Measurements from ENCODE around the gene S100A5. TPM values are rescaled to one million over a fixed set of nuclear protein-coding genes. Genes with fewer than 3 reads are reported as not detected.
"Not testable (repeated sequence)": the region's sequence is repeated elsewhere in the genome, so short reads cannot be mapped to it uniquely, and the experiment has no call there.

Gene S100A5
- total RNA-seq, 3 donors from 2014 or later: not detected

DNA sequence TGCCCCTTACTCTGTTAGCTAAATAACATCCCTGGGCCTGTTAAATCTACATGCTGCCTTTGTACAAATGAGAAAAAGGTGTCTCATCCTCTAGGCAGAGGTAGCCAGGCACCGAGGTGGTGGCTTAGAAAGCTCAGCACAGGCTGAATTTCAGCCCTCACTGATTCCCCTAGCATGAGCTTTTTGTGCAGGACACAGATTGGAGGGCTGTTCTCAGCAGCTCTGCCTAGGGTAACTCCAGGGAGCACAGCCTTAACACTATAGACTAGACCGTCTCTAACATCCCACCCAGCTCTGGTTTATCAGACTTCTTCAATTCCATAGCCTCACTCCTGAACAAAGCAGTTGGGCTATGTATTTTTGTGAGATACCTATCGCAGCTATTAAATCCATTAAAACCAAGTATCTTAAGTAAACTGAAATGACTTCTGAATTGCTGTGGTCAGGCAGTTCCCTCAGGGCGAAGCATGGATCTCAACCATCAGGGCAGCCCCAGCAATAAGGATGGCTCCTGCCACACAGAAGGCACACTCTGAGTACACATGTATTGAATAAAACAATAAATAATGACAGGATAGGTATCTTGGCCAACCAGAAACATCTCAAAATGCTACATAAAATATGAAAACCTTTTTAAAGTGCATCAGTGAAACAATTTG is 19.8 kb downstream of the S100A5 start:
- ATAC-seq (no peak), DNase-seq (no peak)
- TF ChIP-seq, protein P1, sequence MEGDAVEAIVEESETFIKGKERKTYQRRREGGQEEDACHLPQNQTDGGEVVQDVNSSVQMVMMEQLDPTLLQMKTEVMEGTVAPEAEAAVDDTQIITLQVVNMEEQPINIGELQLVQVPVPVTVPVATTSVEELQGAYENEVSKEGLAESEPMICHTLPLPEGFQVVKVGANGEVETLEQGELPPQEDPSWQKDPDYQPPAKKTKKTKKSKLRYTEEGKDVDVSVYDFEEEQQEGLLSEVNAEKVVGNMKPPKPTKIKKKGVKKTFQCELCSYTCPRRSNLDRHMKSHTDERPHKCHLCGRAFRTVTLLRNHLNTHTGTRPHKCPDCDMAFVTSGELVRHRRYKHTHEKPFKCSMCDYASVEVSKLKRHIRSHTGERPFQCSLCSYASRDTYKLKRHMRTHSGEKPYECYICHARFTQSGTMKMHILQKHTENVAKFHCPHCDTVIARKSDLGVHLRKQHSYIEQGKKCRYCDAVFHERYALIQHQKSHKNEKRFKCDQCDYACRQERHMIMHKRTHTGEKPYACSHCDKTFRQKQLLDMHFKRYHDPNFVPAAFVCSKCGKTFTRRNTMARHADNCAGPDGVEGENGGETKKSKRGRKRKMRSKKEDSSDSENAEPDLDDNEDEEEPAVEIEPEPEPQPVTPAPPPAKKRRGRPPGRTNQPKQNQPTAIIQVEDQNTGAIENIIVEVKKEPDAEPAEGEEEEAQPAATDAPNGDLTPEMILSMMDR (IDR thresholded peaks at IDR 0.05): no peak
- peaks cover 14% of the 10 kb centered on the region for H3K4me1 ChIP-seq (ENCODE audit: low read depth)
- no peaks in the 10 kb centered on the region for H3K36me3 ChIP-seq (ENCODE audit: low read depth)
- no peaks in the 10 kb centered on the region for H3K9me3 ChIP-seq
- no peak overlapping the region for H3K4me3 ChIP-seq
- intact Hi-C loops (cut with DNase I, micrococcal nuclease): no loop called here

DNA sequence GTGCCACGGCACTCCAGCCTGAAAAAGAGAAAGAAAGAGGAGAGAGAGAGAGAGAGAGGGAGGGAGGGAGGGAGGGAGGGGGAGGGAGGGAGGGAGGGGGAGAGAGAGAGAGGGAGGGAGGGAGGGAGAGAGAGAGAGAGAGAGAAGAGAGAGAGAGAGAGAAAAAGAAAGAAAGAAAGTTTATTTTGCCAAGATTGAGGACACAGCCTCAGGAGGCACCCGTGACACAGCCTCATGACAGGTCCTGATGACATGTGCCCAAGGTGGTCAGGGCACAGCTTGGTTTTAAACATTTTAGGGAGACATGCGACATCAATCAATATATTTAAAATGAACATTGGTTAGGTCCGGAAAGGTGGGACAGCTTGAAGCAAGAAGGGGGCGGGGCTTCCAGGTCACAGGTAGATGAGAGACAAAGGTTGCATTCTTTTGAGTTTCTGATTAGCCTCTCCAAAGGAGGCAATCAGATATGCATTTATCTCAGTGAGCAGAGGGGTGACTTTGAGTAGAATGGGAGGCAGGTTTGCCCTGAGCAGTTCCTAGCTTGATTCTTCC is 20.5 kb downstream of the S100A5 start:
- intact Hi-C loops (cut with DNase I, micrococcal nuclease); H3K9me3 ChIP-seq; H3K36me3 ChIP-seq (ENCODE audit: low read depth); H3K4me3 ChIP-seq: not testable (repeated sequence)
- H3K4me1 ChIP-seq (ENCODE audit: low read depth): peaks cover 20% of the 10 kb centered on the region
- peak; percentile 67 to 83 (median 76) for DNase-seq
- ATAC-seq: peak; percentile 32

DNA sequence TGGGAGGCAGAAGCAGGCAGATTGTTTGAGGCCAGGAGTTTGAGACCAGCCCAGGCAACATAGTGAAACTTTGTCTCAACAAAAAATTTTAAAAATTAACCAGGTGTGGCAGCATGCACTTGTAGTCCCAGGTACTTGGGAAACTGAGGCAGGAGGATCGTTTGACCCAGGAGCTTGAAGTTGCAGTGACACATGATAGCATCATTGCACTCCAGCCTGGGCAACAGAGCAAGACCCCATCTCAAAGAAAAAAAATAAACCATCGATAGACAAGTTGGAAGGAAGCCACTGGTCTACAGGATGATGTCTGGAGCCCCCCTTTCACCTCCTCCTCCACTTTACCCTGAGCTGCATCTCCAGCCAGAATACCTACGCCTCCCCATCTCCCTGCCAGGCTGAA is 21.5 kb downstream of the S100A5 start:
- Histone ChIP-seq H3K4me1 (ENCODE audit: low read depth) (peaks cover 25% of the 10 kb centered on the region), H3K9me3 (no peaks in the 10 kb centered on the region), H3K4me3 (no peak overlapping the region), H3K36me3 (ENCODE audit: low read depth) (no peaks in the 10 kb centered on the region)
- TF ChIP-seq, protein P1 (IDR thresholded peaks at IDR 0.05): no peak
- DNase-seq: no peak
- ATAC-seq: no peak
- intact Hi-C loops (cut with DNase I, micrococcal nuclease): loop anchor here in 1 of 2 donors (10.0 kb wide), 1 partner anchor 226 kb away; no protein-coding TSS in a partner anchor

DNA sequence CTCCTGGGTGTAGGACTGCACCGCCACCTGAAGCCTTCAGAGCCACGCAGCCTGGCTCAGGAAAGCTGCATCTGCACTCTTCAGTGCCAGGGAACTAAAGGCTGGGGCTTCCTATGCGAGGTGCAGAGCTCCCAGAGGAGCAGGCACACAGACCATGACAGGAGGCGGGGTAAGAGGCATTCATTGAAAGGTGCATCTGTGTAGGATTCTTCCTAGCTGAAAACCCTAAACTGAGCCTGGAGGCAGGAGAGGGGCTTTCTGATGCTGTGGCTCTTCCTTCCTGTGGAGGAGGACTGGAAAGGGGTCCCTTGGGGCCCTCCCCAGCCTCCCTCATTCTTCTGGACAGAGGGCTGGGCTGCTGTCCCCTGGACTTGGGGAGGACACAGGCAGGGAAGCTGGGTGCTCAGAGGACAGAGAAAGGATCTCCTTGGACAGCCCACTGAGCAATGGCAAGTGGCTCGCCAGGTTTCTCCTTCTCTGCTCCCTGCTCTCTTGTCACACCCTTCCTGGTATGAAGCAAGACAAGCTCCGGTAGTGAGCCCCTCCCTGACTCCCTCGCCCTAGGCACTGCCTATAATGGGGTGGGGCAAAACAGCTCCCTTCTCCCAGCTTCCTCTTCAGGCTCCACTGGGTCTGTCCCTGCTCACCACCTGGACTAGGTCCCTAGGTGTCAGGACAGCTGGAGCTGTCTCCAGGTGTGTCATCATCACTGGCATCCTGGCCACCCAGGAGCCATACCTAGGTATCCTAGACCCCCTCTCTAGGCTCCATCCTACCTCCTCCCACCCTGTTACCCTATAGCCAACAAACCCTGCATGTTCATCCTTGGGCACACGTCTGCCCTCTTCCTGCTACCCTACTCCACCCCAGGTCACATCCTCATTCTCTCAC is 25.0 kb downstream of the S100A5 start:
- ATAC-seq (peak; percentile 97), DNase-seq (peak; percentile 86 to 90 (median 89))
- Histone ChIP-seq H3K36me3 (ENCODE audit: low read depth) (no peaks in the 10 kb centered on the region), H3K4me1 (ENCODE audit: low read depth) (peaks cover 27% of the 10 kb centered on the region), H3K9me3 (no peaks in the 10 kb centered on the region), H3K4me3 (no peak overlapping the region)
- intact Hi-C loops (cut with DNase I, micrococcal nuclease): loop anchor here in 1 of 2 donors (10.0 kb wide), 1 partner anchor 229 kb away; no protein-coding TSS in a partner anchor
- TF ChIP-seq, protein P1 (IDR thresholded peaks at IDR 0.05): no peak

DNA sequence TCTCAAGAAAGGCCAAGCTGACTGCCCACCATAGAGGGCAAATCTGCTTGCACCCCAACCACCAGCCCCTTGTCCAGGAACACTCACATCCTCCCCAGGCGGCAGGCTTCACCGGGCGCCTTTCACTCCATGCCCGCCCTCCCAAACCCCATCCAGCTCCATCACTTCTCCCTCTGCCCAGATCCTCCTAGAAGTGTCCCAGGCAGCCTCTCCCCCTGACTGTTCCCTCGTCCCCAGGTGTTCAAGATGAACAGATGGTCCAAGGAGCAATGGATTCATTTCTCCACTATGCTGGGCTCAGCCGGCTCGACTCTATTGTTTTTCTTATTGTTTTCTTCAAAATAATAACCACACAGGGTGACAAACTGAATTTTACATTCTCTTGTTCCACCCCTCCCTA is 27.1 kb downstream of the S100A5 start:
- DNase-seq (no peak), ATAC-seq (no peak)
- Histone ChIP-seq H3K9me3 (no peaks in the 10 kb centered on the region), H3K4me3 (no peak overlapping the region), H3K4me1 (ENCODE audit: low read depth) (peaks cover 23% of the 10 kb centered on the region), H3K36me3 (ENCODE audit: low read depth) (no peaks in the 10 kb centered on the region)
- intact Hi-C loops (cut with DNase I, micrococcal nuclease): loop anchor here in 1 of 2 donors (5.0 to 10.0 kb wide), 2 partner anchors 54 to 231 kb away; partner anchors contain the start of gene S100A2
- TF ChIP-seq, protein P1 (IDR thresholded peaks at IDR 0.05): no peak

Data from mucosa of descending colon (tissue), 3 donors.